GM13976 (cell line): Measurements from ENCODE around the gene KATNBL1.

Source experiments
- DNase-seq: peaks from one replicate; pipeline ENCODE4 v3.0.0; 2012; ENCODE audit warnings: low spot score
- CTCF ChIP-seq: IDR thresholded peaks from 2 replicates; pipeline ENCODE4 v1.5.1; 2012; ENCODE audit warnings: borderline replicate concordance, mild to moderate bottlenecking; ENCODE audit not compliant: insufficient read depth; ENCODE audit errors: extremely low read depth, missing control alignments, control extremely low read depth
- in situ Hi-C: fragments of 300-500 bp; cut with MboI; formaldehyde crosslinking; loops from one replicate; pipeline ENCODE4 v1.12.0; 2022; ENCODE audit warnings: low sequenced_read_pairs, mixed read lengths, inconsistent platforms; ENCODE audit not compliant: unreplicated experiment

The KATNBL1 gene

GRCh38 chr15:34161329-34161963 is 48.5 kb downstream of the KATNBL1 start:
- TF ChIP-seq CTCF, result no peak
- no peak for DNase-seq
- in situ Hi-C loops, result no loop called here

GRCh38 chr15:34160735-34161134 is 49.2 kb downstream of the KATNBL1 start:
- no peak for DNase-seq
- no peak for TF ChIP-seq CTCF
- in situ Hi-C loops, result no loop called here

GRCh38 chr15:34158355-34158754 is 51.5 kb downstream of the KATNBL1 start:
- in situ Hi-C loops, result no loop called here
- no peak for DNase-seq
- TF ChIP-seq CTCF, result no peak

GRCh38 chr15:34155859-34156258 is 54.0 kb downstream of the KATNBL1 start:
- DNase-seq, result no peak
- in situ Hi-C loops, result no loop called here
- no peak for TF ChIP-seq CTCF

- TF ChIP-seq CTCF, result no peak
- in situ Hi-C loops, result no loop called here
- no peak for DNase-seq
Observed at GRCh38 chr15:34154725-34155204, 55.1 kb downstream of the KATNBL1 start.

GRCh38 chr15:34147371-34148140 is 62.3 kb downstream of the KATNBL1 start:
- DNase-seq, result no peak
- in situ Hi-C loops, result no loop called here
- TF ChIP-seq CTCF, result no peak
